ENCODE measurements around the gene ATG4A.

Gene ATG4A

DNA sequence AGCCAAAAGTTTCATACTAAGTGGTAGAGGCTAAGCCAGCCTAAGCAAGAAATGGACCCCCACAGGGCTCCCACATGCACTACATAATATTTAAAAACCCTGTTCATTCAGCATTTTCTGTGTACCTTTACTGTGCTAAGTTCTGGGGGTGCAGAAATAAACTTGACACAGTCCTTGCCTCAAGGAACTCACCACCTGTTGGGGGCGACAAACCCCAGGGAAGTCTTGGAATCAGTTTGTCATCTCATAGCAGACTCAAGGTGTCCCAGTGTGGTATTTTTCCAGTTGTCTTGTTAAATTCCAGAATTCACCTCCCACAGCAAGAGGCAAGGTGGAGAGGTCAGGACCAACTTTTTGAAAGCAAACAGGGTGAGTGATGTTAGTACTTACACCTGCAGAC, 43.1 kb downstream of the ATG4A start:
- Histone ChIP-seq H3K36me3 (ENCODE audit: control insufficient read depth in 2 of 2, insufficient read depth in 2 of 2, low read length in 2 of 2) (peaks cover 0 to 11% of the 10 kb centered on the region in 2 donors), H3K4me1 (ENCODE audit: control insufficient read depth in 2 of 2, insufficient read depth in 2 of 2, low read length in 2 of 2) (no peaks in the 10 kb centered on the region), H3K27me3 (ENCODE audit: control insufficient read depth in 2 of 2, insufficient read depth in 2 of 2, low read length in 2 of 2) (no peaks in the 10 kb centered on the region), H3K9me3 (ENCODE audit: control insufficient read depth in 2 of 2, low read length in 2 of 2) (no peaks in the 10 kb centered on the region), H3K4me3 (ENCODE audit: low read length in 2 of 2) (no peak overlapping the region), H3K9ac (ENCODE audit: low read depth in 1 of 2, low read length in 2 of 2) (no peak overlapping the region), H3K27ac (ENCODE audit: low read depth in 2 of 2, low read length in 2 of 2) (no peak overlapping the region)

DNA sequence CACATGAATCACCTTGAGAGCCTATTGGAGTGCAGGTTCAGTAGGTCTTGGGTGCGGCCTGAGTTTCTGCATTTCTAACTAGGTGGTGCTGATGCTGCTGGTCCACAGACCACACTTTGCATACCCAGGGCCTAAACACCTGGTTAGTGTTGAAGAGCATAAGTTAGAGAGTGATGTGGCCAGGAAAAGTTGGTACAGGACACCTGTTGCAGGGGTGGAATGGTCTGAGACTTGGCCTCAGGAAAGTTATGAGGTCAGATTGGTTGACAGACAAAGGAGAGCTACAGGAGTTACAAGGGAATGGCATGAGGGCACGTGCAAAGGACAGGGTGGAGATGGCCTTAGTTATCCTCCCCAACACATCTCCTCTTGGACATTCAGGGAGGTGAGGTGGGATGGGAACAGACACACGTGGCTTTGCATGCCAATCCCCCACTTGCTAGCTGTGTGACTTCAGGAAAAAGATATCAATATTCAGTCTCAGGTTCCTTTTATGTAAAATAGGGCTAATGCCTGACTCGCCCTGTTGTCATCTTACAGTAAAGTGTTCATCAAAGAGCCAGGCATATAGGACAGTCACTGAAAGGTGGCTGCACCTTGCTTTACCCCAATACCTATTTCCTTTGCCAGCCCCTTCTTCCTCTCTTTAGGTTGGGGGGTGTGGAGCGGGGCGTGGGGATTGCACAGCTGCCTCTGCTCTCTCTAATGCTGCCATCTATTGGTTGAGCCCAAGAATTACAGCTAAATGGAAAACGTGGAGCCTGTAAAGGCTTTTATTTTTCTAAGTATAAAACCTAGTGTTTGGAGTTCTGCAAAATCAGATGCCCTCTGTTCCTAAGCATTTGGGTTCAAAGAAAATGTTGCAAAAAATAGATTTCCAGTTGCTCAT, 47.5 kb downstream of the ATG4A start:
- Histone ChIP-seq H3K9ac (ENCODE audit: low read depth in 1 of 2, low read length in 2 of 2) (no peak overlapping the region), H3K9me3 (ENCODE audit: control insufficient read depth in 2 of 2, low read length in 2 of 2) (no peaks in the 10 kb centered on the region), H3K27me3 (ENCODE audit: control insufficient read depth in 2 of 2, insufficient read depth in 2 of 2, low read length in 2 of 2) (no peaks in the 10 kb centered on the region), H3K36me3 (ENCODE audit: control insufficient read depth in 2 of 2, insufficient read depth in 2 of 2, low read length in 2 of 2) (peaks cover 0 to 14% of the 10 kb centered on the region in 2 donors), H3K4me1 (ENCODE audit: control insufficient read depth in 2 of 2, insufficient read depth in 2 of 2, low read length in 2 of 2) (no peaks in the 10 kb centered on the region), H3K27ac (ENCODE audit: low read depth in 2 of 2, low read length in 2 of 2) (no peak overlapping the region), H3K4me3 (ENCODE audit: low read length in 2 of 2) (no peak overlapping the region)

DNA sequence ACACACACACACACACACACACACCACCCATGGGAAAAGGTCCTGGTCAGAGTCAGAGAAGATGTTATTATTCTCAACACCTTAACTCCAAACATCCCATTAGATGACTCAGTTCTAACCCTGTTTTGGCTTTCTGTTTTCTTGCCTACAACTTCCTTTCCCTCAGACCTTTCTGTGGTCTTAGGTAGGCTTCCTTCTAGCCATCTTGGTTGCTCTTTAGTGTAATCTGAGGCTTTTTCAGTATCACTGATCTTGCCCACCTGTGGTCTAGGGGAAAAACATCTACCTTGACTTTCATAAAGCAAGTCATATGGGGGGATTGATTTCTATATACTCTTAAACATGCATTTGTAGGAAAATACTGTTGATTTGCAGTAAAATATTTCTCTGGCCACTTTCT, 56.9 kb downstream of the ATG4A start:
- H3K27me3 ChIP-seq (ENCODE audit: control insufficient read depth in 2 of 2, insufficient read depth in 2 of 2, low read length in 2 of 2) = peaks cover 0 to 3% of the 10 kb centered on the region in 2 donors
- H3K9me3 ChIP-seq (ENCODE audit: control insufficient read depth in 2 of 2, low read length in 2 of 2) = no peaks in the 10 kb centered on the region
- H3K36me3 ChIP-seq (ENCODE audit: control insufficient read depth in 2 of 2, insufficient read depth in 2 of 2, low read length in 2 of 2) = peaks cover 2 to 4% of the 10 kb centered on the region in 2 donors
- no peak overlapping the region for H3K9ac ChIP-seq (ENCODE audit: low read depth in 1 of 2, low read length in 2 of 2)
- no peak overlapping the region for H3K4me3 ChIP-seq (ENCODE audit: low read length in 2 of 2)
- no peak overlapping the region for H3K27ac ChIP-seq (ENCODE audit: low read depth in 2 of 2, low read length in 2 of 2)
- no peaks in the 10 kb centered on the region for H3K4me1 ChIP-seq (ENCODE audit: control insufficient read depth in 2 of 2, insufficient read depth in 2 of 2, low read length in 2 of 2)

DNA sequence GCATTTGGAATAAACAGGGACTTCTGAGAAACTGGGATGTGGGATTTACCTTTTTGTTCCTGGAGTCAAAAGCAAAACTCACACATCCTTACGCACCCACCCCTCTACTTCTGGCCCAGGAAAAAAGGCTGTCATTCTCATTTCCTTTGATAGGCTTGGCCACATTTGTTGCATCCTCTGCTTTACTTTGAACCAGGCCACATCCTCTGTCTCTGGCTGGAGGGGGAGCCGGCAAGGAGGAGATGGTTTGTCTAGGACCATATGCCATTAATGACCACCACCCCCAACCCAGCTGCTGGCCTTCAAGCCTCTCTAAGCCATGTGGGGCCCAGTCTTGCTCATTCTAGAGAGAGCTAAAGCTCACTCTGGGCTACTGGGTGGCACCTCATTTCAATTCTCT, 64.5 kb downstream of the ATG4A start:
- Histone ChIP-seq H3K27me3 (ENCODE audit: control insufficient read depth in 2 of 2, insufficient read depth in 2 of 2, low read length in 2 of 2) (no peaks in the 10 kb centered on the region), H3K4me1 (ENCODE audit: control insufficient read depth in 2 of 2, insufficient read depth in 2 of 2, low read length in 2 of 2) (no peaks in the 10 kb centered on the region)

DNA sequence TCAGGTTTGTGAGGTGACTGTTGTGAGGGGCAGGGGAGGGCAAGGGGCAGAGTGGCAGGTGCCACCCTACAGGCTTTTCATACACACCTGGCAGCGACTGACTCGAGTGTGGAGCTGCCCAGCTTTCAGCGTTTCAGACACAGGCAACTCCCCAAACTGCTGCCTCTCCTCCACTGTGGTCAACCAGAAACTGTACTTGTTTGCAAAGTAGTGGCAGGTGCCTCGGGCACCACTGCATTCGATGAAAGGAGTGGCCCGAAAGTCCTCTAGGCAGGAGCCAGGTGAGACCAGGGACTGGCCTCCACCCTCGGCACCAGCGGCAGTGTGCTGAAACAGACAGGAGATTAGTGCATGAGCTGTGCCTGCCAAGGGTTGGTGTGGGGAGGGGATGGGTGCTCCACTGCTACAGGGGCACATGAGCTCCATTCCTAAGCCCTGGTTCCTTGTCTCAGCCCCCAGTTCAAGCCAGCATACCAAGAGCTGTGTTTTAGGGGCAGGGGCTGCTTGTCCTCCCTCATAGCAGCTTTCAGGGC, 65.4 kb downstream of the ATG4A start:
- H3K4me3 ChIP-seq (ENCODE audit: low read length in 2 of 2) = no peak overlapping the region
- peaks cover 0 to 3% of the 10 kb centered on the region in 2 donors for H3K27me3 ChIP-seq (ENCODE audit: control insufficient read depth in 2 of 2, insufficient read depth in 2 of 2, low read length in 2 of 2)
- H3K9me3 ChIP-seq (ENCODE audit: control insufficient read depth in 2 of 2, low read length in 2 of 2) = no peaks in the 10 kb centered on the region
- no peak overlapping the region for H3K27ac ChIP-seq (ENCODE audit: low read depth in 2 of 2, low read length in 2 of 2)
- peaks cover 0 to 4% of the 10 kb centered on the region in 2 donors for H3K36me3 ChIP-seq (ENCODE audit: control insufficient read depth in 2 of 2, insufficient read depth in 2 of 2, low read length in 2 of 2)
- no peak overlapping the region for H3K9ac ChIP-seq (ENCODE audit: low read depth in 1 of 2, low read length in 2 of 2)
- no peaks in the 10 kb centered on the region for H3K4me1 ChIP-seq (ENCODE audit: control insufficient read depth in 2 of 2, insufficient read depth in 2 of 2, low read length in 2 of 2)

More for the DNA sequence above, 64.5 kb downstream of the ATG4A start:
- H3K36me3 ChIP-seq (ENCODE audit: control insufficient read depth in 2 of 2, insufficient read depth in 2 of 2, low read length in 2 of 2) = peaks cover 0 to 4% of the 10 kb centered on the region in 2 donors
- H3K4me3 ChIP-seq (ENCODE audit: low read length in 2 of 2) = no peak overlapping the region
- no peak overlapping the region for H3K9ac ChIP-seq (ENCODE audit: low read depth in 1 of 2, low read length in 2 of 2)
- H3K27ac ChIP-seq (ENCODE audit: low read depth in 2 of 2, low read length in 2 of 2) = no peak overlapping the region
- no peaks in the 10 kb centered on the region for H3K9me3 ChIP-seq (ENCODE audit: control insufficient read depth in 2 of 2, low read length in 2 of 2)

DNA sequence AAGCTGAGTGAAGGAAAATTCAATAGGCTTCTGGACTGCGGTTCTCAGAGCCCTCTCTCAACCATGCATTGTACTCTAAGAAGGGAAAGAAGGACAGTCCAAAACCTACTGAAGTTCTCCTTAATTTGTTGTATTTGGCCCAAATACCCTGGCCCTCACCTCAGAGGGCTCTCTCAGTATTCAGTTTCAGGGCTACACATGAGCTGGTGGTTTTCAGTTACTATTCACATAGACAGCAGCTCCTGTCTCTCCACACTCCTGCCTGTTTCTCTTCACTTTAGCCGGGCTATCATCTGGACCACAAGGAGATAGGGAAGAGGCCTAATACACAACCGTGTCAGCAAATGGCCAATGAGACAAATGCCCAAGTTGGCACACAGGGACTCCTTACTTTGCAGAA, 66.0 kb downstream of the ATG4A start:
- no peak overlapping the region for H3K4me3 ChIP-seq (ENCODE audit: low read length in 2 of 2)
- peaks cover 0 to 3% of the 10 kb centered on the region in 2 donors for H3K27me3 ChIP-seq (ENCODE audit: control insufficient read depth in 2 of 2, insufficient read depth in 2 of 2, low read length in 2 of 2)
- H3K36me3 ChIP-seq (ENCODE audit: control insufficient read depth in 2 of 2, insufficient read depth in 2 of 2, low read length in 2 of 2) = peaks cover 0 to 4% of the 10 kb centered on the region in 2 donors
- H3K4me1 ChIP-seq (ENCODE audit: control insufficient read depth in 2 of 2, insufficient read depth in 2 of 2, low read length in 2 of 2) = no peaks in the 10 kb centered on the region
- no peak overlapping the region for H3K27ac ChIP-seq (ENCODE audit: low read depth in 2 of 2, low read length in 2 of 2)
- H3K9me3 ChIP-seq (ENCODE audit: control insufficient read depth in 2 of 2, low read length in 2 of 2) = no peaks in the 10 kb centered on the region
- H3K9ac ChIP-seq (ENCODE audit: low read depth in 1 of 2, low read length in 2 of 2) = no peak overlapping the region

DNA sequence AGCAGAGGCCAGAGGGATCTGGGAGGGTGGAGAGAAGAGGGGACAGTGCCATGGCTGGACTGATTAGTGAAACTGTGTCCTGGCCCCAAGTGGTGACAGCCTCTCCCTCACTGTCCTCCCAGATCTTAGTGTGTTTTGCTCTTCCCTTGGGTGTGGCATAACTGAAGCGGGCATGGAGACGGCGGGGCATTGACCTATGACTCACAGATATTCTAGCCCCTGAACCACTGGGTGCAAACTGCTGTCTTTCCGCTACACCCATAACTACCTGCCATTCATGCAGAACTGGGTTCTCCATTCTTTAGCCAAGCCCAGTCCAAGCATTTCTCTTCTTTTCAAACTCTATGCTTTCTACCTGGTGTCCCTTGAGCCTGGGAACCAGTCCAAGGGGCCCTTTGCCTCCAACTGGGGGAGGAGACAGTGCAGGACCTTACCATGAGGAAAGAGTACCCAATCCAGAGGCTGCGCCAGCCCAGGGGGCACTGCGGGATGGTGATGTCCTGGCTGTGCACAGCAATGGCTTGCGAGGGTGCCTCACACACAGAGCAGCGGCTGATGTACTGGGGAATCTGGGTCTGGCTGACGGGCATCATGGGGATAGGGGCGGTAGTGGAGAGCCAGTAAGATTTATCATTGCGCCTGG, 67.6 kb downstream of the ATG4A start:
- Histone ChIP-seq H3K4me3 (ENCODE audit: low read length in 2 of 2) (no peak overlapping the region), H3K27ac (ENCODE audit: low read depth in 2 of 2, low read length in 2 of 2) (no peak overlapping the region), H3K9me3 (ENCODE audit: control insufficient read depth in 2 of 2, low read length in 2 of 2) (no peaks in the 10 kb centered on the region), H3K27me3 (ENCODE audit: control insufficient read depth in 2 of 2, insufficient read depth in 2 of 2, low read length in 2 of 2) (peaks cover 0 to 3% of the 10 kb centered on the region in 2 donors), H3K4me1 (ENCODE audit: control insufficient read depth in 2 of 2, insufficient read depth in 2 of 2, low read length in 2 of 2) (no peaks in the 10 kb centered on the region), H3K36me3 (ENCODE audit: control insufficient read depth in 2 of 2, insufficient read depth in 2 of 2, low read length in 2 of 2) (no peaks in the 10 kb centered on the region), H3K9ac (ENCODE audit: low read depth in 1 of 2, low read length in 2 of 2) (no peak overlapping the region)

DNA sequence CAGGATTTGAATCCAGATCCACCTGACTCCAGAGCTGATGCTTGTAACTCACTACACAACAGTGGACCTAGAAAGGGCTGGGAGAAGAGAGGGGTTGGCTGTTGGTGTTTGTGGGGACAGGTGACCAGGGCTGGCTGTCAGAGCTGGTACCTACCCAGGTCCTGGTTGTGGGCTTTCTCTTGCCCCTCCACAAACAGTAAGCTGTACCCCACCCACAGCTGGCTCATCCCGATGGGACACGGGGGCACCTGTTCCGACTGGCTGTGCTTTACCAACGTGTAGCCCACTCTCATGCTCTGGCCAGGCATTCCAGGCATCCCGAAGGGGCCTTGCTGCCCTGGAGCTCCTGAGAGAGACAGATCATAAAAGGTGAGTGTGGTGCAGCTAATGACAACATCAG, 68.7 kb downstream of the ATG4A start:
- no peak overlapping the region for H3K4me3 ChIP-seq (ENCODE audit: low read length in 2 of 2)
- H3K9ac ChIP-seq (ENCODE audit: low read depth in 1 of 2, low read length in 2 of 2) = no peak overlapping the region
- no peak overlapping the region for H3K27ac ChIP-seq (ENCODE audit: low read depth in 2 of 2, low read length in 2 of 2)
- H3K27me3 ChIP-seq (ENCODE audit: control insufficient read depth in 2 of 2, insufficient read depth in 2 of 2, low read length in 2 of 2) = peaks cover 0 to 3% of the 10 kb centered on the region in 2 donors
- H3K9me3 ChIP-seq (ENCODE audit: control insufficient read depth in 2 of 2, low read length in 2 of 2) = no peaks in the 10 kb centered on the region
- H3K4me1 ChIP-seq (ENCODE audit: control insufficient read depth in 2 of 2, insufficient read depth in 2 of 2, low read length in 2 of 2) = no peaks in the 10 kb centered on the region
- H3K36me3 ChIP-seq (ENCODE audit: control insufficient read depth in 2 of 2, insufficient read depth in 2 of 2, low read length in 2 of 2) = no peaks in the 10 kb centered on the region

DNA sequence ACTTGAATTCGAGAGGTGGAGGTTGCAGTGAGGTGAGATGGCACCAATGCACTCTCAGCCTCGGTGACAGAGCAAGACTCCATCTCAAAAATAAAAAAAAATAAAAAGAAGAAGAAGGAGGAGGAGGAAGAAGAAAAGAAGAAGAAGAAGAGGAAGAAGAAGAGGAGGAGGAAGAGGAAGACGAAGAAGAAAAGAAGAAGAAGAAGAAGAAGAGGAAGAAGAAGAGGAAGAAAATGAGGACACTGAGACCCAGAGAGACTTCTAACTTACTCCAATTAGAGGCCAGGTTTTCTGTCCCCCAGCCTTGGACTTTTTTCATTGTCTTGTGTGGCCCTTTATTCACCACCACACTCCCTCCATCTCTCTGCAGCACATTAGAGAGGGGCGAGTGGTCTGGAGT, 70.7 kb downstream of the ATG4A start:
- H3K9me3 ChIP-seq (ENCODE audit: control insufficient read depth in 2 of 2, low read length in 2 of 2) = no peaks in the 10 kb centered on the region
- no peak overlapping the region for H3K27ac ChIP-seq (ENCODE audit: low read depth in 2 of 2, low read length in 2 of 2)
- H3K36me3 ChIP-seq (ENCODE audit: control insufficient read depth in 2 of 2, insufficient read depth in 2 of 2, low read length in 2 of 2) = no peaks in the 10 kb centered on the region
- no peak overlapping the region for H3K4me3 ChIP-seq (ENCODE audit: low read length in 2 of 2)
- no peaks in the 10 kb centered on the region for H3K4me1 ChIP-seq (ENCODE audit: control insufficient read depth in 2 of 2, insufficient read depth in 2 of 2, low read length in 2 of 2)
- no peak overlapping the region for H3K9ac ChIP-seq (ENCODE audit: low read depth in 1 of 2, low read length in 2 of 2)
- peaks cover 0 to 3% of the 10 kb centered on the region in 2 donors for H3K27me3 ChIP-seq (ENCODE audit: control insufficient read depth in 2 of 2, insufficient read depth in 2 of 2, low read length in 2 of 2)
